Neural cell (in vitro differentiated cells): ENCODE measurements around the gene LIMS1. TPM values are rescaled to one million over a fixed set of nuclear protein-coding genes. Genes with fewer than 3 reads are reported as not detected.

Source experiments
- H2AFZ ChIP-seq: fragments of 200-600, 300-800 bp; sonication (generic), shearing (Covaris generic); 2 replicates; pipeline ENCODE4 v1.6.0; 2014; ENCODE audit warnings: low read depth, mild to moderate bottlenecking, antibody characterized with exemption, low read length, moderate library complexity
- H3F3A ChIP-seq: fragments of 200-600 bp; shearing (Covaris generic); 2 replicates; pipeline ENCODE4 v1.6.1; 2016; ENCODE audit warnings: mild to moderate bottlenecking, moderate library complexity, mixed read lengths, antibody characterized with exemption, low read length; ENCODE audit not compliant: insufficient read depth, poor library complexity, severe bottlenecking
- H3K27ac ChIP-seq: fragments of 200-600, 300-800 bp; sonication (generic), shearing (Covaris generic); 2 replicates; pipeline ENCODE4 v1.5.1; 2014; ENCODE audit warnings: mild to moderate bottlenecking, low read length, moderate library complexity
- H3K27me3 ChIP-seq: fragments of 300-800, 200-600 bp; sonication (generic), shearing (Covaris generic); 2 replicates; pipeline ENCODE4 v1.6.0; 2014; ENCODE audit warnings: mild to moderate bottlenecking, low read depth, low read length, moderate library complexity; ENCODE audit not compliant: insufficient read depth
- H3K36me3 ChIP-seq: fragments of 300-800, 200-600 bp; sonication (generic), shearing (Covaris generic); 2 replicates; pipeline ENCODE4 v1.5.1; 2014; ENCODE audit warnings: mild to moderate bottlenecking, antibody characterized with exemption, low read length, moderate library complexity; ENCODE audit not compliant: insufficient read depth
- H3K4me2 ChIP-seq: fragments of 300-800, 200-600 bp; sonication (generic), shearing (Covaris generic); 2 replicates; pipeline ENCODE4 v1.6.0; 2014; ENCODE audit warnings: mild to moderate bottlenecking, low read length
- H3K4me3 ChIP-seq: fragments of 300-800, 200-600 bp; sonication (generic), shearing (Covaris generic); 2 replicates; pipeline ENCODE4 v1.5.1; 2014; ENCODE audit warnings: mild to moderate bottlenecking, low read length, moderate library complexity
- H3K79me2 ChIP-seq: fragments of 200-600 bp; shearing (Covaris generic); replicated peaks from 2 replicates; pipeline ENCODE4 v1.6.0; 2014; ENCODE audit warnings: mild to moderate bottlenecking, low read length, moderate library complexity; ENCODE audit not compliant: insufficient read depth
- H3K9ac ChIP-seq: fragments of 300-800, 200-600 bp; sonication (generic), shearing (Covaris generic); 2 replicates; pipeline ENCODE4 v1.6.1; 2016; ENCODE audit warnings: mild to moderate bottlenecking, low read length, mixed read lengths
- H3K9me2 ChIP-seq: fragments of 200-600 bp; shearing (Covaris generic); 2 replicates; pipeline ENCODE4 v1.6.1; 2016; ENCODE audit warnings: mild to moderate bottlenecking, low read length, mixed read lengths; ENCODE audit not compliant: insufficient read depth
- H3K9me3 ChIP-seq: fragments of 200-600, 300-800 bp; sonication (generic), shearing (Covaris generic); 2 replicates; pipeline ENCODE4 v1.6.1; 2016; ENCODE audit warnings: mild to moderate bottlenecking, mixed run types, low read length, moderate library complexity, mixed read lengths
- H4K20me1 ChIP-seq: fragments of 200-600 bp; shearing (Covaris generic); 2 replicates; pipeline ENCODE4 v1.6.1; 2016; ENCODE audit warnings: mild to moderate bottlenecking, mixed run types; ENCODE audit not compliant: insufficient read depth
- EP300 ChIP-seq: fragments of 450-650 bp; conservative IDR thresholded peaks from 2 replicates; pipeline ENCODE4 v1.6.1; 2014; ENCODE audit warnings: antibody characterized with exemption, mild to moderate bottlenecking, moderate library complexity; ENCODE audit not compliant: poor library complexity, severe bottlenecking
- EZH2 ChIP-seq: fragments of 200-600, 300-800 bp; shearing (Covaris generic), sonication (generic); IDR thresholded peaks from 2 replicates; pipeline ENCODE4 v1.6.1; 2014; ENCODE audit warnings: antibody characterized with exemption, low read length, borderline replicate concordance, mild to moderate bottlenecking; ENCODE audit not compliant: insufficient read depth, poor library complexity, severe bottlenecking
- MXI1 ChIP-seq: fragments of 450-650 bp; conservative IDR thresholded peaks from 2 replicates; pipeline ENCODE4 v1.6.1; 2014; ENCODE audit warnings: antibody characterized with exemption, mild to moderate bottlenecking; ENCODE audit not compliant: poor library complexity, severe bottlenecking
- POLR2AphosphoS5 ChIP-seq: IDR thresholded peaks from 2 replicates; pipeline ENCODE4 v1.6.1; 2012
- RAD21 ChIP-seq: fragments of 450-650 bp; conservative IDR thresholded peaks from 2 replicates; pipeline ENCODE4 v1.6.1; 2014; ENCODE audit warnings: antibody characterized with exemption, mild to moderate bottlenecking, moderate library complexity
- SMC3 ChIP-seq: fragments of 450-650 bp; conservative IDR thresholded peaks from 2 replicates; pipeline ENCODE4 v1.6.1; 2014; ENCODE audit warnings: antibody characterized with exemption, mild to moderate bottlenecking, moderate library complexity; ENCODE audit not compliant: poor library complexity
- TAF1 ChIP-seq: IDR thresholded peaks from 2 replicates; pipeline ENCODE4 v1.6.1; 2012; ENCODE audit warnings: low read depth
- polyA plus RNA-seq: library from polyadenylated mRNA; depleted of rRNA; stranded (reverse); fragments of >200 nt; gene quantifications from 2 replicates; pipeline ENCODE4 v1.2.3, GENCODE V29; 2014
- TF ChIP-seq, protein P1 (sequence below): IDR thresholded peaks from 2 replicates; pipeline ENCODE4 v1.6.1; 2012; ENCODE audit warnings: borderline replicate concordance
- TF ChIP-seq, protein P2 (sequence below): fragments of 450-650 bp; IDR thresholded peaks from 2 replicates; pipeline ENCODE4 v1.5.1; 2014; ENCODE audit warnings: antibody characterized with exemption, mild to moderate bottlenecking, moderate library complexity; ENCODE audit not compliant: poor library complexity, severe bottlenecking

Gene LIMS1
- polyA plus RNA-seq, 1 donor from 2014 or later = 12.3 TPM

DNA sequence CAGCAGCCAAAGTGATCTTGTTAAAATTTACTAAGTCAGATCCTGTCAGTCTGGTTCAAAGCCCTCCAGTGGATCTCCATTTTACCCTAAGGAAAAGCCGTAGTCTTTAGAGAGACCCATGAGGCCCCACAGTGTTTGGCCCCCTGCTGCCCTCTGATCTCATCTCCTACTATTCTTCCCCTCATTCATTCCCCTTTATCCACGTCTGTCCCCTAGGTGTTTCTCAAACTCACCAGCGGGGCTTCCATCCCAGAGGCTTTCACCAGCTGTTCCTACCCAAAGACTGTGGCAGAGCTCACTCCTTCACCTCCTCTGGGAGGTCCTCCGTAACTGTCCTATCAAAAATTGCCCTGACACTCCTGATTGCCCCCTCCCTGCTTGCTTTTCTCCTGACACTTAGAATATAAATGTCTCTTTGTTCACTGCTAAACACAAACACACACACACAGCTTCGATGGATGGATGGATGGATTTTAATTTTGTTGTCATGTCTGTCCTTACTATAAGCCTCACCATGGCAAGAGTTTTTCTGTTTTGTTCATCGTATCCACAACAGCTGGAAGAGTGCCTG lies 26.1 kb downstream of the LIMS1 start:
- Histone ChIP-seq H3K9me3 (peaks cover 4% of the 10 kb centered on the region), H3K36me3 (no peaks in the 10 kb centered on the region), H3K9ac (no peak overlapping the region), H4K20me1 (no peaks in the 10 kb centered on the region), H3K9me2 (no peaks in the 10 kb centered on the region), H2AFZ (no peak overlapping the region), H3F3A (no peaks in the 10 kb centered on the region), H3K4me3 (no peak overlapping the region), H3K4me2 (no peak overlapping the region), H3K27me3 (no peaks in the 10 kb centered on the region), H3K27ac (no peak overlapping the region), H3K79me2 (peaks cover 4% of the 10 kb centered on the region)
- TF ChIP-seq SMC3 (no peak), MXI1 (no peak), POLR2AphosphoS5 (no peak), EP300 (no peak), RAD21 (no peak), TAF1 (no peak), EZH2 (no peak)
- TF ChIP-seq, protein P1, sequence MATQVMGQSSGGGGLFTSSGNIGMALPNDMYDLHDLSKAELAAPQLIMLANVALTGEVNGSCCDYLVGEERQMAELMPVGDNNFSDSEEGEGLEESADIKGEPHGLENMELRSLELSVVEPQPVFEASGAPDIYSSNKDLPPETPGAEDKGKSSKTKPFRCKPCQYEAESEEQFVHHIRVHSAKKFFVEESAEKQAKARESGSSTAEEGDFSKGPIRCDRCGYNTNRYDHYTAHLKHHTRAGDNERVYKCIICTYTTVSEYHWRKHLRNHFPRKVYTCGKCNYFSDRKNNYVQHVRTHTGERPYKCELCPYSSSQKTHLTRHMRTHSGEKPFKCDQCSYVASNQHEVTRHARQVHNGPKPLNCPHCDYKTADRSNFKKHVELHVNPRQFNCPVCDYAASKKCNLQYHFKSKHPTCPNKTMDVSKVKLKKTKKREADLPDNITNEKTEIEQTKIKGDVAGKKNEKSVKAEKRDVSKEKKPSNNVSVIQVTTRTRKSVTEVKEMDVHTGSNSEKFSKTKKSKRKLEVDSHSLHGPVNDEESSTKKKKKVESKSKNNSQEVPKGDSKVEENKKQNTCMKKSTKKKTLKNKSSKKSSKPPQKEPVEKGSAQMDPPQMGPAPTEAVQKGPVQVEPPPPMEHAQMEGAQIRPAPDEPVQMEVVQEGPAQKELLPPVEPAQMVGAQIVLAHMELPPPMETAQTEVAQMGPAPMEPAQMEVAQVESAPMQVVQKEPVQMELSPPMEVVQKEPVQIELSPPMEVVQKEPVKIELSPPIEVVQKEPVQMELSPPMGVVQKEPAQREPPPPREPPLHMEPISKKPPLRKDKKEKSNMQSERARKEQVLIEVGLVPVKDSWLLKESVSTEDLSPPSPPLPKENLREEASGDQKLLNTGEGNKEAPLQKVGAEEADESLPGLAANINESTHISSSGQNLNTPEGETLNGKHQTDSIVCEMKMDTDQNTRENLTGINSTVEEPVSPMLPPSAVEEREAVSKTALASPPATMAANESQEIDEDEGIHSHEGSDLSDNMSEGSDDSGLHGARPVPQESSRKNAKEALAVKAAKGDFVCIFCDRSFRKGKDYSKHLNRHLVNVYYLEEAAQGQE = no peak
- TF ChIP-seq, protein P2, sequence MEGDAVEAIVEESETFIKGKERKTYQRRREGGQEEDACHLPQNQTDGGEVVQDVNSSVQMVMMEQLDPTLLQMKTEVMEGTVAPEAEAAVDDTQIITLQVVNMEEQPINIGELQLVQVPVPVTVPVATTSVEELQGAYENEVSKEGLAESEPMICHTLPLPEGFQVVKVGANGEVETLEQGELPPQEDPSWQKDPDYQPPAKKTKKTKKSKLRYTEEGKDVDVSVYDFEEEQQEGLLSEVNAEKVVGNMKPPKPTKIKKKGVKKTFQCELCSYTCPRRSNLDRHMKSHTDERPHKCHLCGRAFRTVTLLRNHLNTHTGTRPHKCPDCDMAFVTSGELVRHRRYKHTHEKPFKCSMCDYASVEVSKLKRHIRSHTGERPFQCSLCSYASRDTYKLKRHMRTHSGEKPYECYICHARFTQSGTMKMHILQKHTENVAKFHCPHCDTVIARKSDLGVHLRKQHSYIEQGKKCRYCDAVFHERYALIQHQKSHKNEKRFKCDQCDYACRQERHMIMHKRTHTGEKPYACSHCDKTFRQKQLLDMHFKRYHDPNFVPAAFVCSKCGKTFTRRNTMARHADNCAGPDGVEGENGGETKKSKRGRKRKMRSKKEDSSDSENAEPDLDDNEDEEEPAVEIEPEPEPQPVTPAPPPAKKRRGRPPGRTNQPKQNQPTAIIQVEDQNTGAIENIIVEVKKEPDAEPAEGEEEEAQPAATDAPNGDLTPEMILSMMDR = no peak

DNA sequence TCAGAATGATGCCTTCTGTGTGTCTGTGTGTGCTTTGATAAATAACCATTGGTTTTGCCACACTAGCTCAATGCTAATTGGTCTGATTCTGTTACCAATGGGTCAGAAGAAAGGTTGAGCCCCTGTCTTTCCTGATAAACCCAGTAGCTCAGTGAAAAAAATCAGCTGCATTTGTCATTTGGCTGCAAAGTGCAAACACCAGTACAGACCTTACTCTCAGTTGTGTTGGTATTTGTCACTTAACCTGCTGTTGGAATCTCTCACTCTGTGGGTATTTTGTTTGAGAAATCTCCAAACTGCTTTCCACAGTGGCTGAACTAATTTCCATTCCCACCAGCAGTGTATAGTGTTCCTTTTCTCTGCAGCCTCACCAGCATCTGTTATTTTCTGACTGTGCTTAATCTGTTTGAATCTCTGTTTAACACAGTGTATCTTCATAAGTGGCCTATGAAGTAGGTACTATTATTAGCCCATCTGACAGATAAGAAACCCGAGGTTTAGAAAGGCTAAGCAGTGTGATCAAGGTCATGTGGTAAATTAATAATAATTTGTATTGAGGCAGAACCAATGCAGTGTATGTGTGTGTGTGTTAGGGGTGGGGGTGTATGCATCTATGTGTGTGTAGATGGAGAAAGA lies 26.7 kb downstream of the LIMS1 start:
- TF ChIP-seq, protein P2 = no peak
- TF ChIP-seq MXI1 = no peak
- no peak for TF ChIP-seq EZH2
- TF ChIP-seq RAD21 = no peak
- no peak for TF ChIP-seq TAF1
- TF ChIP-seq POLR2AphosphoS5 = no peak
- TF ChIP-seq, protein P1 = no peak
- no peak for TF ChIP-seq EP300
- TF ChIP-seq SMC3 = no peak
- Histone ChIP-seq H3K27me3 (no peaks in the 10 kb centered on the region), H2AFZ (no peak overlapping the region), H3F3A (no peaks in the 10 kb centered on the region), H3K9me2 (no peaks in the 10 kb centered on the region), H3K4me3 (no peak overlapping the region), H3K79me2 (peaks cover 2% of the 10 kb centered on the region), H4K20me1 (no peaks in the 10 kb centered on the region), H3K9ac (no peak overlapping the region), H3K4me2 (no peak overlapping the region), H3K36me3 (no peaks in the 10 kb centered on the region), H3K27ac (no peak overlapping the region), H3K9me3 (peaks cover 4% of the 10 kb centered on the region)
